ENCODE measurements around the gene YAP1.

Gene YAP1

DNA sequence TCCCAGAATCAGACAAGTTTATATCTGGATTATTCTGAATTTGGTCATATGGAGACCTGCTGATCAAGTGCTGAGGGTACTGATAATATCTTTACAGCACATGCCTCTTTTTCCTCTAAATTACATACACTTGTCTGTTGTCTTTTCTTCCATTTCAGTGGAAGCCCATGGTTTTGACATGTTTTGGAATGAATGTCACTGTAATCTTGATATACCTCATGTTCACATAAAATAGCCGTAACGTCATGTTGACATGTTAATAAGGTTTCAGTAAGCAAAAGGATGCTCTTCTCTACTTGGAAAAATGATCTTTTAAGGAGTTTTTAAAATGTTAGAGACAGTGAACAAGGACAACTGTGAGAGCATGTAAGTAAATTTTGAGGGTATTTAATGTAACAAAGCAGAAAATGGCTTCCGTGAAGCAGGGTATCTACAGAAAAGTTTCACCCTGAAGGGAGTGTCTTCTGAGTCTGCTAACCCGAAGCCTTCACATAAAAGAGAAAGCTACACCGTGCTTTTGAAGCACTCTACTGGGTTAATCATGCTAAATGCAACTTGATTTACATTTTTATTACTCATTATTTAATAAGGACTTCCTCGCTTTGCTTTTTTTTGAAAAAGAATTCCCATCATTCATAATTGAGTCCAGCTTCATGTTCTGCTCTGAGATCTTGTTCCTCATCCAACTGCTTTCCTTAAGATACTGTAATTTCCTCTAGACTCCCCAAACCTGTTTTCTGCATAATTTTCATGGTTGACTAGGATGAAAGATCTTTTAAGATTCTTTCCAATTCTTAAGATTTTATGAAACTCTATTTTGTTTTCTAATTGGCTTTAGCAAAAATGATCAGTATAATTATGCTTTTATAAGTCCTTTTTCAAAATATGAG, 56.2 kb downstream of the YAP1 start:
- no peak overlapping the region for H3K4me3 ChIP-seq (ENCODE audit: low read depth, low read length)
- DNase-seq (ENCODE audit: low read depth): no peak
- no peak for TF ChIP-seq CTCF (IDR thresholded peaks at IDR 0.05; ENCODE audit: low read depth, low read length, missing control alignments)

DNA sequence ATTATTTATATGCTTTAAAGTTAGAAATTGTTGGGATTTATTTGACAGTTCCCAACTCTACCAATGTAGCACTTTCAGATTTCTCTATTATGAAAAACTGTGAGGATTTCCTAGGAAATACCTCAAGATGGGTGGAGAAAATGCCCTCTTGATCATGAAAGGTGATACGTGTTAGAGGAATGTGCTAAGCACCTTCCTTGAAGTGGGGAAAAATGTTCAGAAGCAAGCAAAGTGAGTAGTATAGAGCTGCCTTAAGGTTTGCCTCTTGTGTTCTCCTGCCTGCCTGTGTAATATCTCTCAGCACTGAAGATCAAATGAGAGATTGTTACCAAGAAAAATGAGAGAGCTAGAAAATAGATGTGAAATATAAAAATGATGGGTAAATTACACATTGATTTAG, 58.2 kb downstream of the YAP1 start:
- no peak overlapping the region for H3K4me3 ChIP-seq (ENCODE audit: low read depth, low read length)
- no peak for DNase-seq (ENCODE audit: low read depth)
- TF ChIP-seq CTCF (IDR thresholded peaks at IDR 0.05; ENCODE audit: low read depth, low read length, missing control alignments): no peak

DNA sequence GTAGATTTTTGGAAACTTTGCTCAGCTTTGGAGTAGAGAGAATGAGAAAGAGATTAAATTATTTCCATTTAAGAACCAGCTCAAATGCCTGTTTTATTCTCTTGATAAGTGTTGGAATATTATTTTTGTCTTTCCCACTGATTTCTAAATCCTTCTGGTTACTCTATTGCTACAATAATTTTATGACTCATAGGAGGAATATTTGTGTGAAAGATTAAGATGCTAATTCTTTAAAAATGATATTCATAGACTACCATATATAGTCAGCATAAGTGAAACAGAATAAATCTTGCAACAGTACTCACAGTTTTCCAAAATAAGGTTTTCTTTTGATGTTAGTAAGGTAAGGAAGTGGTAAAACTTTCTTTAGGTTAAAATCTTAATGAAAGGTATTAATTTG, 60.9 kb downstream of the YAP1 start:
- DNase-seq (ENCODE audit: low read depth): no peak
- no peak overlapping the region for H3K4me3 ChIP-seq (ENCODE audit: low read depth, low read length)
- TF ChIP-seq CTCF (IDR thresholded peaks at IDR 0.05; ENCODE audit: low read depth, low read length, missing control alignments): no peak

DNA sequence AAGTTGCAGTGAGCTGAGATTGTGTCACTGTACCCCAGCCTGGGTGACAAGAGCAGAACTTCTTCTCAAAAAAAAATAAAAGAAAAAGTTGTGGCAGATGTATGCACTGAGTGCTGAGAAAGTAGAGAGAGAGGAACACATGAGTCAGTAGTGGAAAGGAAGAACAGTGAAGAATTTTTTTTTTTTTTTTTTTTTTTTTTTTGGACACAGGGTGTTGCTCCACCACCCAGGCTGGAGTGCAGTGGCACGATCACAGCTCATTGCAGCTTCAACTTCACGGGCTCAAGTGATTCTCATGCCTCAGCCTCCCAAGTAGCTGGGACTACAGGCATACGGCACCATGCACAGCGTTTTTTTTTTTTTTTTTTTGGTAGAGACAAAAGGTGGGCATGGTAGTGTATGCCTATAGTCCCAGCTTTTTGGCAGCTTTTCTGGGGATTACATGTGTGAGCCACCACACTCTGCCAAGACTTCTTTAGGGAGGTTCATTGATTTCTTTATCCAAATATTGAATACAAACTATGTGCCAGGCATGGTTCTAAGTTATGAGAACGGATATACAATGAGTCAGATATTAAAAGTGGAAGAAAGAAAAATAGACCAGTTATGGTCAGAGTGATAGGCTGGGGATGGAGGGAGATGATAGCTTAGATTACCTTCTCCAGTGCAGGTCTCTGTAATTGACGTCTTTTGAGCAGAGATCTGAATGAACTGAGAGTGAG, 62.0 kb downstream of the YAP1 start:
- DNase-seq (ENCODE audit: low read depth): no peak
- no peak overlapping the region for H3K4me3 ChIP-seq (ENCODE audit: low read depth, low read length)
- no peak for TF ChIP-seq CTCF (IDR thresholded peaks at IDR 0.05; ENCODE audit: low read depth, low read length, missing control alignments)

DNA sequence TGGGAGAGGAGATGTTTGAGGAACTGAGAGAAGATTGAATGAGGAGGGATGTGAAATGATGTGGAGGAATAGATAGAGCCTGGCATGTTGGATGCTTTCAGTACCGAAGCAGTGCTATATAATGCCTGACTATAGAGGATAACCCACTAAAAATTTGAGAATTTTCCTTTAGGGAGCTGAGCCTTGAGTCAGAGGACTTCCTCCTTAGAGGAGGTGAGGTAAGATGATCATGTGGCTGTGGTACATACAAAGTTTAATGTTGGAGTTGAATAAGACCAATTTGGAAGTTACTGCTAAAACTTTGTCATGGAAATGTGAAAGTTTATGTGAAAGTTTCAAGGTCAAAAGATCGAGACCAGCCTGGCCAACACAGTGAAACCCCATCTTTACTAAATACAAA, 66.9 kb downstream of the YAP1 start:
- TF ChIP-seq CTCF (IDR thresholded peaks at IDR 0.05; ENCODE audit: low read depth, low read length, missing control alignments): no peak
- no peak for DNase-seq (ENCODE audit: low read depth)
- no peak overlapping the region for H3K4me3 ChIP-seq (ENCODE audit: low read depth, low read length)

DNA sequence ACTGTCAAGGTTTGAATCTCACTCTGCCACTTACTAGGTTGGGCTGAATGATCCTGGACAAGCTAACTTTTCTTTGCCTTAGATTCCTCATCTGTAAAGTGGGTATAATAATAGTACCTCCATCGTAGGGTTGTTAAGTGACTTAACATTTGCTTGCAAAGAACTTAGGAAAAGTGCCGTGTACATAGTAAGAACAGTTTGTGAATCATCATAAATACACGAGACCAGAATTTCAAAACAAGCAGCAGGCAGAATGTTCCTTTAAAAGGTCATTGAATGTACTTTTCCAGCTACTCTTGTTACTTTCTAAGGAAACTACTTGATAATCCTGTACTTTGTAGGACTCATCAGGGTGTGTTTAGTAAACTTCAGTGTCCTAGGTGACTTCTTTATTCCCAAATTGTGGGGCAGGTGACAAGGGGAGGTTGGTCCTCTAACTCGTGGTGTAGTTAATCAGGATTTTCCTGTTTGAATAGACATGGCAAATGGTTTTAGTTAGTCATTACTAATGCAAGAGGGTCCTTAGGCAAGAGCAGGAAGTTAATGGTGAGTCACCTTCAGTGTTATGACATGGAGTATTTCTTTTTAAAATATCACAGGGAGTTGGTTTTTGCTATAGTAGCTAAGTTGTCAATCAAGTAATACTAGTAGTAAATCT, 67.9 kb downstream of the YAP1 start:
- no peak for DNase-seq (ENCODE audit: low read depth)
- no peak overlapping the region for H3K4me3 ChIP-seq (ENCODE audit: low read depth, low read length)
- TF ChIP-seq CTCF (IDR thresholded peaks at IDR 0.05; ENCODE audit: low read depth, low read length, missing control alignments): no peak
